Measurements from ENCODE around the gene OCA2.

GRCh38 chr15:27744641-27745040, 354.5 kb downstream of the OCA2 start:
- TF ChIP-seq, protein P1, sequence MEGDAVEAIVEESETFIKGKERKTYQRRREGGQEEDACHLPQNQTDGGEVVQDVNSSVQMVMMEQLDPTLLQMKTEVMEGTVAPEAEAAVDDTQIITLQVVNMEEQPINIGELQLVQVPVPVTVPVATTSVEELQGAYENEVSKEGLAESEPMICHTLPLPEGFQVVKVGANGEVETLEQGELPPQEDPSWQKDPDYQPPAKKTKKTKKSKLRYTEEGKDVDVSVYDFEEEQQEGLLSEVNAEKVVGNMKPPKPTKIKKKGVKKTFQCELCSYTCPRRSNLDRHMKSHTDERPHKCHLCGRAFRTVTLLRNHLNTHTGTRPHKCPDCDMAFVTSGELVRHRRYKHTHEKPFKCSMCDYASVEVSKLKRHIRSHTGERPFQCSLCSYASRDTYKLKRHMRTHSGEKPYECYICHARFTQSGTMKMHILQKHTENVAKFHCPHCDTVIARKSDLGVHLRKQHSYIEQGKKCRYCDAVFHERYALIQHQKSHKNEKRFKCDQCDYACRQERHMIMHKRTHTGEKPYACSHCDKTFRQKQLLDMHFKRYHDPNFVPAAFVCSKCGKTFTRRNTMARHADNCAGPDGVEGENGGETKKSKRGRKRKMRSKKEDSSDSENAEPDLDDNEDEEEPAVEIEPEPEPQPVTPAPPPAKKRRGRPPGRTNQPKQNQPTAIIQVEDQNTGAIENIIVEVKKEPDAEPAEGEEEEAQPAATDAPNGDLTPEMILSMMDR (IDR thresholded peaks at IDR 0.05) = no peak
- TF ChIP-seq POLR2A (IDR thresholded peaks at IDR 0.05) = no peak
- TF ChIP-seq POLR2AphosphoS5 (IDR thresholded peaks at IDR 0.05; ENCODE audit: insufficient read depth in 1 of 2, low read depth in 1 of 2) = no peak

Data from vagina (tissue), 2 donors.